HFF-Myc (cell line): ENCODE results near the gene SEMA3G.

ENCODE experiments used
- DNase-seq: peaks from one replicate; pipeline ENCODE4 v3.0.0-alpha.2; 2011; ENCODE audit warnings: low read depth; ENCODE audit errors: extremely low read depth
- H3K4me3 ChIP-seq: replicated peaks from 2 replicates; pipeline ENCODE4 v1.5.1; 2011; ENCODE audit warnings: low read depth, mild to moderate bottlenecking, control low read depth, low read length
- TF ChIP-seq, protein P1 (sequence below): IDR thresholded peaks from 2 replicates; pipeline ENCODE4 v1.5.1; 2012; ENCODE audit warnings: mild to moderate bottlenecking, low read depth, low read length, control low read depth; ENCODE audit errors: missing control alignments

SEMA3G gene

GRCh38 chr3:52443791-52444687 lies 864 bp downstream of the SEMA3G start:
- TF ChIP-seq, protein P1, sequence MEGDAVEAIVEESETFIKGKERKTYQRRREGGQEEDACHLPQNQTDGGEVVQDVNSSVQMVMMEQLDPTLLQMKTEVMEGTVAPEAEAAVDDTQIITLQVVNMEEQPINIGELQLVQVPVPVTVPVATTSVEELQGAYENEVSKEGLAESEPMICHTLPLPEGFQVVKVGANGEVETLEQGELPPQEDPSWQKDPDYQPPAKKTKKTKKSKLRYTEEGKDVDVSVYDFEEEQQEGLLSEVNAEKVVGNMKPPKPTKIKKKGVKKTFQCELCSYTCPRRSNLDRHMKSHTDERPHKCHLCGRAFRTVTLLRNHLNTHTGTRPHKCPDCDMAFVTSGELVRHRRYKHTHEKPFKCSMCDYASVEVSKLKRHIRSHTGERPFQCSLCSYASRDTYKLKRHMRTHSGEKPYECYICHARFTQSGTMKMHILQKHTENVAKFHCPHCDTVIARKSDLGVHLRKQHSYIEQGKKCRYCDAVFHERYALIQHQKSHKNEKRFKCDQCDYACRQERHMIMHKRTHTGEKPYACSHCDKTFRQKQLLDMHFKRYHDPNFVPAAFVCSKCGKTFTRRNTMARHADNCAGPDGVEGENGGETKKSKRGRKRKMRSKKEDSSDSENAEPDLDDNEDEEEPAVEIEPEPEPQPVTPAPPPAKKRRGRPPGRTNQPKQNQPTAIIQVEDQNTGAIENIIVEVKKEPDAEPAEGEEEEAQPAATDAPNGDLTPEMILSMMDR = no peak
- no peak overlapping the region for H3K4me3 ChIP-seq
- no peak for DNase-seq

GRCh38 chr3:52443268-52443610 lies 1.7 kb downstream of the SEMA3G start:
- no peak for DNase-seq
- TF ChIP-seq, protein P1 = no peak
- no peak overlapping the region for H3K4me3 ChIP-seq

DNA sequence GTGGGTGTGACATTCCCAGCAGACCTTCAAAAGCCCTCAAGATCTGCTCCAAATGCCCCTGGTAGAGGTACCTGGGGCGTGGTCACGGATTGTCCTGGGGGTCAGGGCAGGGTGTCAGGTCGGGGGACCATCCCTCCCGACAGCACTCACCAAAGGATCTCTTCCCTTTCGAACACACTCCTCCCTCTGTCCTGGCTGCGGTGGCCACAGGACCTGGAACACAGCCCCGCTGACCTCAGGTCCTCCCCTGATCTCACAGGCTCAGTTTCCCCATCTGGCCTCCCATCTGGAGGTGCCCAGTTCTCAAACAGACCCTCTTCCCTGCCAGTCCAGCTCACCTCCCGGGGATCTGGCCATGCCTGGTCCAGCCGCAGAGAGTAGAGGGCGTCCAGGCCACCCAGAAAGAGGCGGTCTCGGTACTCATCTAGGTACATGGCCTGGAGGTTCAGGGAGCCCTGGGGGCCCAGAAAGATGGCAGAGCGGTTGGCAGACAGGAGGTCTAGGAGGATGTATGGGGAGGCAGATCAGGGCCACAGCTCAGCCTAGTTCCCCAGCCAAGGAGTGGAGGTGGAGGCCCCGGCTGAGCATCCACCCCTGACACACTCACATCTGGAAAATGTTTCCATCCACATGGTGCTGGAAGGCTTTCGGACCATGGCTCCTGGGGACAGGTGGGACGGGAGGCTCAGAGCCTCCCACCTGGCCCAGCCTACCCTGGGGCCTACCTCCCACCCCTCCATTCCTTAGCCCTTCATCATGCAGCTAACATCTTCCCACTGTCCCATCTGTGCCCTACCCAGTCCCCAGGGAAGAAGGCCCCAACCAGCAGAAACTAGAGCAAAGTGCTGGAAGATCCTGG lies 2.3 kb downstream of the SEMA3G start:
- DNase-seq = no peak
- TF ChIP-seq, protein P1 = no peak
- no peak overlapping the region for H3K4me3 ChIP-seq

- TF ChIP-seq, protein P1 = no peak
- no peak for DNase-seq
- H3K4me3 ChIP-seq = no peak overlapping the region
Measured at GRCh38 chr3:52441772-52442332, 3.1 kb downstream of the SEMA3G start.

DNA sequence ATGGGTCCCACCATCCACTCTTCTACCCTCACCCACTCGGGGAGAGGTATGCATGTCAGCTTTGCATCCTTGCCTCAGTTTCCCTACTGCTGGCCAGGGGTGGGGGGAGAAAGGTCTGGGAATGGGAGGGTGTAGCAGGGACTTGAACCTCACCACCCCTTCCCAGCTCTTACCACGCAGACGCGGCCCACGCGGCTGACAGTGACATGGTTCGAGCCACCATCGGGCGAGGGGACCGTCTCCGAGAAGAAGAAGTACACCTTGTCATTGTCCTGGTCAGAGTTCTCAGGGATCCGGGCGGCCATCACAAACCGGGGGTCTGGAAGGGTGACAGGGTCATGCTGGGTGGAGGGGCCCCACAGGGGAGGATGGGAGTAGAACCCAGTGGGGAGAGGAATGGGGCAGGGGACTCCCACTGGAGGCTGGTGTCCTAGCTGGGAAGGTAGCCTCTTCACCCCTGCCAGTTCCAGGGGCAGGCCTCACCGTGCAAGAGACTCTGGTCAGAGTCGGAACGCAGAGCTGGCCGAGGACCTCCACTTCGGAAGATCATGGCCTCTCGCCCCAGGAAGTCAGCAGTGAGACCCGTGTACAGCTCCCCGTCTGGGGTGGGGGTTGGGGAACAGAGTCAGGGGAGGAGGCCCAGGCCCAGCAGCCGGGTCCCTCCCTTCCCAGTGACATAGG lies 3.7 kb downstream of the SEMA3G start:
- no peak overlapping the region for H3K4me3 ChIP-seq
- DNase-seq = no peak
- TF ChIP-seq, protein P1 = no peak

- TF ChIP-seq, protein P1 = no peak
- no peak for DNase-seq
- H3K4me3 ChIP-seq = no peak overlapping the region
Measured at GRCh38 chr3:52440671-52441070, 4.2 kb downstream of the SEMA3G start.
